Parathyroid adenoma (tissue), 2 donors: Measurements from ENCODE around the gene TUBB.
"Not testable (repeated sequence)": the region's sequence is repeated elsewhere in the genome, so short reads cannot be mapped to it uniquely, and the experiment has no call there.

Experiments
- H2AFZ ChIP-seq: fragments of 300-600 bp; sonication (generic); one replicate; pipeline ENCODE4 v1.7.0; 2017; ENCODE audit warnings: antibody characterized with exemption, mild to moderate bottlenecking
- H3K27ac ChIP-seq: fragments of 300-600 bp; sonication (generic); one replicate; pipeline ENCODE4 v1.7.0; 2017
- H3K27me3 ChIP-seq: fragments of 300-600 bp; sonication (generic); one replicate; pipeline ENCODE4 v1.7.0; 2017; ENCODE audit warnings: low read length; ENCODE audit not compliant: control insufficient read depth, insufficient read depth
- H3K36me3 ChIP-seq: fragments of 300-600 bp; sonication (generic); one replicate; pipeline ENCODE4 v1.7.0; 2017; ENCODE audit warnings: low read length; ENCODE audit not compliant: control insufficient read depth, insufficient read depth
- H3K4me1 ChIP-seq: fragments of 300-600 bp; sonication (generic); one replicate; pipeline ENCODE4 v1.7.0; 2017; ENCODE audit warnings: control low read depth
- H3K4me2 ChIP-seq: fragments of 300-600 bp; sonication (generic); one replicate; pipeline ENCODE4 v1.7.0; 2017; ENCODE audit warnings: low read length
- H3K4me3 ChIP-seq: fragments of 300-600 bp; sonication (generic); one replicate; pipeline ENCODE4 v1.7.0; 2017; ENCODE audit warnings: low read depth, low read length
- H3K79me2 ChIP-seq: fragments of 300-600 bp; sonication (generic); one replicate; pipeline ENCODE4 v1.7.0; 2017; ENCODE audit warnings: control low read depth
- H3K9ac ChIP-seq: fragments of 300-600 bp; sonication (generic); one replicate; pipeline ENCODE4 v1.7.0; 2017; ENCODE audit warnings: mild to moderate bottlenecking
- H3K9me3 ChIP-seq: fragments of 300-600 bp; sonication (generic); one replicate; pipeline ENCODE4 v1.7.0; 2017; ENCODE audit warnings: low read length; ENCODE audit not compliant: control insufficient read depth
- CTCF ChIP-seq: fragments of 300-600 bp; sonication (generic); IDR thresholded peaks from one replicate; pipeline ENCODE4 v1.7.0; 2017; ENCODE audit warnings: antibody characterized with exemption, mild to moderate bottlenecking
- donor health status: primary hyperparathyroidism.

Gene TUBB

GRCh38 chr6:30714263-30714662 lies 5.9 kb upstream of the TUBB start:
- no peaks in the 10 kb centered on the region for H3K36me3 ChIP-seq
- H3K27me3 ChIP-seq = no peaks in the 10 kb centered on the region
- H3K9ac ChIP-seq = no peak overlapping the region
- H2AFZ ChIP-seq = no peak overlapping the region
- no peak overlapping the region for H3K4me3 ChIP-seq
- no peak overlapping the region for H3K27ac ChIP-seq
- TF ChIP-seq CTCF = no peak
- no peaks in the 10 kb centered on the region for H3K9me3 ChIP-seq
- H3K4me1 ChIP-seq = peaks cover 5% of the 10 kb centered on the region
- H3K4me2 ChIP-seq = no peak overlapping the region
- no peaks in the 10 kb centered on the region for H3K79me2 ChIP-seq

GRCh38 chr6:30716879-30717128 lies 3.3 kb upstream of the TUBB start:
- no peak overlapping the region for H3K9ac ChIP-seq
- no peaks in the 10 kb centered on the region for H3K36me3 ChIP-seq
- peak overlapping the region; percentile 90 for H2AFZ ChIP-seq
- H3K4me2 ChIP-seq = peak overlapping the region; percentile 76
- peaks cover 10% of the 10 kb centered on the region for H3K4me1 ChIP-seq
- peak overlapping the region; percentile 83 for H3K27ac ChIP-seq
- H3K79me2 ChIP-seq = no peaks in the 10 kb centered on the region
- peak overlapping the region; percentile 97 for H3K4me3 ChIP-seq
- H3K9me3 ChIP-seq = no peaks in the 10 kb centered on the region
- no peaks in the 10 kb centered on the region for H3K27me3 ChIP-seq
- no peak for TF ChIP-seq CTCF

- H3K9me3 ChIP-seq = no peaks in the 10 kb centered on the region
- TF ChIP-seq CTCF = peak; percentile 42
- no peaks in the 10 kb centered on the region for H3K27me3 ChIP-seq
- no peaks in the 10 kb centered on the region for H3K36me3 ChIP-seq
- H3K27ac ChIP-seq = peak within 1 kb of the TSS; percentile 83
- H2AFZ ChIP-seq = peak within 1 kb of the TSS; percentile 90
- peak within 1 kb of the TSS; percentile 97 for H3K4me3 ChIP-seq
- H3K9ac ChIP-seq = no peak within 1 kb of the TSS
- peak within 1 kb of the TSS; percentile 76 for H3K4me2 ChIP-seq
- no peaks in the 10 kb centered on the region for H3K79me2 ChIP-seq
- peaks cover 15% of the 10 kb centered on the region for H3K4me1 ChIP-seq
Observed at GRCh38 chr6:30717129-30717844, 2.9 kb upstream of the TUBB start, which contains the start of gene MDC1. MDC1 (minus strand) TSS chr6:30717281; CDS start chr6:30715175, 2,106 bp downstream.

GRCh38 chr6:30717845-30718720 lies 2.1 kb upstream of the TUBB start:
- Histone ChIP-seq H3K4me1 (peaks cover 19% of the 10 kb centered on the region), H3K4me3 (peak overlapping the region; percentile 97), H3K27ac (peak overlapping the region; percentile 83), H2AFZ (peak overlapping the region; percentile 90), H3K4me2 (peak overlapping the region; percentile 76)
- not testable (repeated sequence) for H3K79me2 ChIP-seq, H3K9me3 ChIP-seq, H3K27me3 ChIP-seq, H3K9ac ChIP-seq, H3K36me3 ChIP-seq

DNA sequence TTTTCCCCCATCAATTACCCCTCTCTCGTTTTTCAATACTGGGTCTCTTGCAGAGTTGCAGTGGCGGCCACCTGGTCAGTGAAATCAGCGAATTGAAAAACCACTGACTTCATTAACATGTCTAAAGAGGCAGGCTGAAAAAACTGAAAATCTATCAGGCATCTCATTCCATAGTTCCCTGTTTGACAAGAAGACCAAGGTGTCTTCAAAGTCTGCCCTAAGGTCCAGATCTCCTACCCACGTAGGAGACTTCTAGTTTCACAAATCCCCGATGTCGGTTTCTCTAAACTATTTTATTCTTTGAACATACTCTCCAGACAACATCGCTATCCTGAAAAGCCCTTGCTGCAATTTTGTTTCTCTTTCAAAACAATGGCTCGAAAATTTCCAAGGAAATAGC lies 796 bp upstream of the TUBB start:
- H3K9ac ChIP-seq = no peak overlapping the region
- H3K79me2 ChIP-seq = no peaks in the 10 kb centered on the region
- TF ChIP-seq CTCF = no peak
- H3K27me3 ChIP-seq = no peaks in the 10 kb centered on the region
- H3K36me3 ChIP-seq = no peaks in the 10 kb centered on the region
- H3K27ac ChIP-seq = peak overlapping the region; percentile 76
- H3K4me1 ChIP-seq = peaks cover 20% of the 10 kb centered on the region
- peak overlapping the region; percentile 82 for H3K4me3 ChIP-seq
- peak overlapping the region; percentile 91 for H3K4me2 ChIP-seq
- H2AFZ ChIP-seq = peak overlapping the region; percentile 87
- no peaks in the 10 kb centered on the region for H3K9me3 ChIP-seq
